Caco-2 (cell line): ENCODE measurements around the gene UCHL3. TPM values are rescaled to one million over a fixed set of nuclear protein-coding genes. Genes with fewer than 3 reads are reported as not detected.

Experiments used
- BruUV-seq: library from RNA; stranded (reverse); fragments of 400-500 nt; replicated peaks from 2 replicates; lab custom pipeline; 2021; lab: Mats Ljungman, UMichigan
- CTCF ChIA-PET: fragments of 300-600 bp; sonication (Branson Sonifier 250); formaldehyde crosslinking; loops from one replicate; lab custom pipeline; 2022; ENCODE audit warnings: antibody characterized with exemption; lab: Charles Lee
- POLR2A ChIA-PET: fragments of 300-600 bp; sonication (Branson Sonifier 250); formaldehyde crosslinking; loops from one replicate; lab custom pipeline; 2022; ENCODE audit warnings: antibody characterized with exemption; lab: Charles Lee
- DNase-seq, 2 experiments: peaks; one replicate each; pipeline versions ENCODE4 v3.0.0 to v3.0.0-alpha.2; 2020 to 2022
- H3K27me3 ChIP-seq: replicated peaks from 2 replicates; pipeline ENCODE4 v1.6.0; 2011; ENCODE audit warnings: low read length; ENCODE audit not compliant: control insufficient read depth, insufficient read depth
- H3K36me3 ChIP-seq: 2 replicates; pipeline ENCODE4 v1.5.1; 2011; ENCODE audit warnings: low read length; ENCODE audit not compliant: control insufficient read depth, insufficient read depth
- H3K4me1 ChIP-seq: fragments of 250-450 bp; sonication (Bioruptor Pico); 2 replicates; pipeline ENCODE4 v1.5.1; 2020; ENCODE audit warnings: mild to moderate bottlenecking
- H3K4me3 ChIP-seq: 2 replicates; pipeline ENCODE4 v1.5.1; 2011; ENCODE audit warnings: low read depth, mild to moderate bottlenecking, control low read depth, low read length
- H3K9me3 ChIP-seq: fragments of 250-450 bp; sonication (Bioruptor Pico); 2 replicates; pipeline ENCODE4 v1.5.1; 2020; ENCODE audit warnings: mild to moderate bottlenecking, moderate library complexity
- H3K27ac Mint-ChIP-seq: one replicate; pipeline ENCODE4 v1.8.0; 2022; ENCODE audit warnings: mixed read lengths; ENCODE audit not compliant: unreplicated experiment
- H3K27me3 Mint-ChIP-seq: one replicate; pipeline ENCODE4 v1.8.0; 2022; ENCODE audit warnings: mixed read lengths; ENCODE audit not compliant: insufficient read depth, unreplicated experiment
- H3K36me3 Mint-ChIP-seq: one replicate; pipeline ENCODE4 v1.8.0; 2022; ENCODE audit warnings: mild to moderate bottlenecking, mixed read lengths; ENCODE audit not compliant: insufficient read depth, unreplicated experiment
- H3K4me1 Mint-ChIP-seq: one replicate; pipeline ENCODE4 v1.8.0; 2022; ENCODE audit warnings: low read depth, mixed read lengths; ENCODE audit not compliant: unreplicated experiment
- H3K4me3 Mint-ChIP-seq: one replicate; pipeline ENCODE4 v1.8.0; 2022; ENCODE audit warnings: mild to moderate bottlenecking, moderate library complexity, mixed read lengths; ENCODE audit not compliant: unreplicated experiment
- H3K9me3 Mint-ChIP-seq: one replicate; pipeline ENCODE4 v1.8.0; 2022; ENCODE audit warnings: mixed read lengths; ENCODE audit not compliant: unreplicated experiment
- CTCF ChIP-seq, 2 experiments: fragments of 200-600 bp in 1 of 2; IDR thresholded peaks; 1 replicate in 1 of 2; 2 replicates in 1 of 2; pipeline versions ENCODE4 v1.5.1 to v1.8.0; 2011 to 2022; ENCODE audit warnings: antibody characterized with exemption in 1 of 2, control low read depth in 1 of 2, inconsistent platforms in 1 of 2, low read depth in 1 of 2, low read length in 1 of 2, mild to moderate bottlenecking in 1 of 2, moderate library complexity in 1 of 2; ENCODE audit not compliant: insufficient read depth in 1 of 2, severe bottlenecking in 1 of 2, unreplicated experiment in 1 of 2
- intact Hi-C: fragments of 100-400 bp; cut with micrococcal nuclease; formaldehyde crosslinking; loops from one replicate; pipeline ENCODE4 v1.10.0; 2022; ENCODE audit not compliant: unreplicated experiment
- total RNA-seq: library from RNA; stranded (reverse); gene quantifications from 2 replicates; pipeline ENCODE4 v1.2.3, GENCODE V29; 2022

Gene UCHL3
- total RNA-seq, 1 experiment from 2014 or later: 122 TPM

GRCh38 chr13:75507027-75508001 lies 42.3 kb upstream of the UCHL3 start:
- H3K9me3 Mint-ChIP-seq: no peaks in the 10 kb centered on the region
- H3K4me3 Mint-ChIP-seq: no peak overlapping the region
- H3K36me3 Mint-ChIP-seq: no peaks in the 10 kb centered on the region
- intact Hi-C loops: no loop called here
- H3K27me3 Mint-ChIP-seq: no peaks in the 10 kb centered on the region
- BruUV-seq: no TSS peak
- ChIA-PET CTCF (interaction anchor here (0.6 to 0.9 kb wide), 2 partner anchors 25 to 179 kb away, joined by 4 to 7 read pairs; partner anchors contain the start of gene TBC1D4), POLR2A (no interaction called here)
- TF ChIP-seq CTCF (IDR thresholded peaks at IDR 0.05; ENCODE audit: insufficient read depth in 1 of 2, low read depth in 1 of 2, low read length in 1 of 2, severe bottlenecking in 1 of 2, unreplicated experiment in 1 of 2): no peak
- H3K4me3 ChIP-seq: no peak overlapping the region
- no peaks in the 10 kb centered on the region for H3K4me1 Mint-ChIP-seq
- no peak for DNase-seq
- H3K27me3 ChIP-seq: no peaks in the 10 kb centered on the region; the same call in 1 of the 2 replicates
- no peaks in the 10 kb centered on the region for H3K36me3 ChIP-seq
- H3K27ac Mint-ChIP-seq: no peak overlapping the region
- H3K4me1 ChIP-seq: no peaks in the 10 kb centered on the region
- H3K9me3 ChIP-seq: no peaks in the 10 kb centered on the region

- H3K4me1 Mint-ChIP-seq: no peaks in the 10 kb centered on the region
- TF ChIP-seq CTCF (IDR thresholded peaks at IDR 0.05; ENCODE audit: insufficient read depth in 1 of 2, low read depth in 1 of 2, low read length in 1 of 2, severe bottlenecking in 1 of 2, unreplicated experiment in 1 of 2): no peak
- Histone ChIP-seq H3K36me3 (no peaks in the 10 kb centered on the region), H3K27me3 (no peaks in the 10 kb centered on the region; the same call in 1 of the 2 replicates), H3K4me3 (no peak overlapping the region), H3K4me1 (no peaks in the 10 kb centered on the region), H3K9me3 (no peaks in the 10 kb centered on the region)
- DNase-seq: no peak
- H3K27me3 Mint-ChIP-seq: no peaks in the 10 kb centered on the region
- no peak overlapping the region for H3K4me3 Mint-ChIP-seq
- H3K9me3 Mint-ChIP-seq: no peaks in the 10 kb centered on the region
- no peaks in the 10 kb centered on the region for H3K36me3 Mint-ChIP-seq
- no TSS peak for BruUV-seq
- ChIA-PET CTCF (no interaction called here), POLR2A (no interaction called here)
- H3K27ac Mint-ChIP-seq: no peak overlapping the region
- intact Hi-C loops: no loop called here
Measured at GRCh38 chr13:75508002-75508548, 41.5 kb upstream of the UCHL3 start.

- no peak for DNase-seq
- H3K36me3 ChIP-seq: no peaks in the 10 kb centered on the region
- intact Hi-C loops: no loop called here
- ChIA-PET CTCF (no interaction called here), POLR2A (no interaction called here)
- BruUV-seq: no TSS peak
- no peaks in the 10 kb centered on the region for H3K9me3 ChIP-seq
- Mint-ChIP-seq H3K27me3 (peaks cover 3% of the 10 kb centered on the region), H3K9me3 (no peaks in the 10 kb centered on the region), H3K4me1 (no peaks in the 10 kb centered on the region), H3K36me3 (no peaks in the 10 kb centered on the region), H3K4me3 (no peak overlapping the region), H3K27ac (no peak overlapping the region)
- TF ChIP-seq CTCF (IDR thresholded peaks at IDR 0.05; ENCODE audit: insufficient read depth in 1 of 2, low read depth in 1 of 2, low read length in 1 of 2, severe bottlenecking in 1 of 2, unreplicated experiment in 1 of 2): no peak
- no peaks in the 10 kb centered on the region; the same call in 1 of the 2 replicates for H3K27me3 ChIP-seq
- no peaks in the 10 kb centered on the region for H3K4me1 ChIP-seq
- H3K4me3 ChIP-seq: no peak overlapping the region
Measured at GRCh38 chr13:75511051-75511625, 38.5 kb upstream of the UCHL3 start.
